GM18868 (cell line): Measurements from ENCODE around the gene RASL10B.

Experiments used
- ATAC-seq: cut with Tn5 transposase; IDR thresholded peaks from one replicate; pipeline ENCODE4 v1.9.1; 2021; ENCODE audit warnings: mild to moderate bottlenecking, moderate library complexity; ENCODE audit not compliant: unreplicated experiment

RASL10B gene

DNA sequence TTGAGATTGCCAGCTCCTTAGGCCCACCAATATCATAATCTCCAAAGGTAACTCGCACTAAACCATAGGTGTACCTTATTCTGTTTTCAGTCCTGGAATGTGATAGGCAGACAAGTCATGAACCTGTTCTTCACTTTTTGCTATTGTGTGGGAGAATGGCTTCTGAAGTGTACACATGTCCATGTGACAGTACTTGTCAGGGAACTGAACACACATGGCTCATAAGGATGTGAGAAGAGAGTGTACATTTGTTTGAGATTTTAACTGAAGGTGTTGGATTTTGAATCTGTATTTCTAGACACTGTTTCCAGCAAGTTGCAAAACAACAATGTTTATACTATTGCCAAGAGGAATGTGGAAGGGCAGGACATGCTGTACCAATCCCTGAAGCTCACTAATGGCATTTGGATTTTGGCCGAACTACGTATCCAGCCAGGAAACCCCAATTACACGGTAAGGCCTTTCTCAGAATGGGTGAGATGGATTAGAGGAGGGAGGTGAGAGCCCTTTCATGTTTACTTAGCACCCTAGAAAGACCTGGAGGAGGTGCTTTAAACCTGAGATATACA is 14.5 kb upstream of the RASL10B start:
- no peak for ATAC-seq

DNA sequence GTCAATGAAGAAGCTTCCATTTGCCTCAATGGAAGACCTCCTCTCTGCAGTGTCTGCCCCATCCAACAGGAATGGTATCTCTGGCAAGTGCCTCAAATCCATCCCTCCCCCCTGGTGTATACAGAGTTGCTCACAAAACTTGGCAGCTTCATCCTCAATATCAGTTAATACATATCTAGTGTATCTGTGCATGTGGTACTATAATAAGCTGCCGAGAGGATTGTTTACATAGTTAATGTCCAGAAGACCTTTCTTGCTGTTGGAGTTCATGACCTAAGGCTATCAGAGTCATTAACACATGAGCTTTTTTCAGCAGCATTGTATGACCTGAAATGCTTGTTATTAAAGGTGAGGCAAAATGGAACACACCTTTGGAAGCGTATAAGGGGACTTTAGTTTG is 14.0 kb upstream of the RASL10B start:
- ATAC-seq: no peak

DNA sequence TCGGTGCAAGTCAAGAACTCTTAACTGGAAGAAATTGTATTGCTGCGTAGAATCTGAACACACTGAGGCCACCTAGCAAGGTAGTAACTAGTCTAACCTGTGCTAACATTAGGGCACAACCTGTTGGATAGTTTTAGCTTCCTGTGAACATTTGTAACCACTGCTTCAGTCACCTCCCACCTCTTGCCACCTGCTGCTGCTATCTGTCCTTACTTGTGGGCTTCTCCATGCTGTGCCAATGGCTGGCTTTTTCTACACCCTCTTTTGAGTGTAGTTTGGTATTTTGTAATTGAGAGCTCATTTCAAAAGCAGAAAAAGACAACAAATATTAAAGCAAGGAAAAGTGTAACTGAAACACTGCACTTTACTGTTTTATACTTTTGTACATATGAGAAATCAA is 7.7 kb upstream of the RASL10B start:
- ATAC-seq: no peak

DNA sequence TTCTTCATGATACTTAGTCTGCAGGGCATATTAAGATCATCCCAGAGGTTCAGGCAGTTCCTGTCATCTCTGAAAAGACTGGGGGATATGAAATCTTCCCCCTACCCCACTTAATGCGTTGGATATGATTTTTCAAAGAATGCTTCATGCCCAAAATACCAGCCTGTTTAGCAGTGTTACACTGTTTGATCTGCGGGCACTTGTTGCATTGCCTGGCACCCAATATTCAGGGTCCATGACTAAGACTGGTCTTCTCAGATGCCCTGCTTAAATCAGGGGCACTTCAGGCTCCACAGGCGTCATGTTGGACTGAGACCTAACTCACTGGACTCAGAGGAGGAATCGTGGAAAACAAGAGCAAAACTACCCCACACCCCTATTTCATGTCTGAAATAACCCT is 6.4 kb upstream of the RASL10B start:
- ATAC-seq: no peak

DNA sequence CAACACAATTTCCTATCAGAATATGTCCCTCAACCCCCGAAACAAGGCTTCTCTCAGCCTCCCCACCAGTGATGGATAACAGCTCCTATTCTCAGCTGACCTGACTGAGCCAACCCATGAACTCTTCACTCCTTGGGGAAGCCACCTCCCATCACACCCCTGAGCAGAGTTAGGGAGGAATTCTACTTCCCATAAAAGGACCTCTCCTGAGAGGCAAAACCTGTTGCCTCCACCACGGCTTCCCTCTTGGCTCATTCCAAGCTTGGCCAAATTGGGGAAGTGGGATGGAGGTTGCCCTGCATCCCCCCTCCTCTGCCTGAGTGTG is 5.7 kb upstream of the RASL10B start:
- ATAC-seq: no peak

DNA sequence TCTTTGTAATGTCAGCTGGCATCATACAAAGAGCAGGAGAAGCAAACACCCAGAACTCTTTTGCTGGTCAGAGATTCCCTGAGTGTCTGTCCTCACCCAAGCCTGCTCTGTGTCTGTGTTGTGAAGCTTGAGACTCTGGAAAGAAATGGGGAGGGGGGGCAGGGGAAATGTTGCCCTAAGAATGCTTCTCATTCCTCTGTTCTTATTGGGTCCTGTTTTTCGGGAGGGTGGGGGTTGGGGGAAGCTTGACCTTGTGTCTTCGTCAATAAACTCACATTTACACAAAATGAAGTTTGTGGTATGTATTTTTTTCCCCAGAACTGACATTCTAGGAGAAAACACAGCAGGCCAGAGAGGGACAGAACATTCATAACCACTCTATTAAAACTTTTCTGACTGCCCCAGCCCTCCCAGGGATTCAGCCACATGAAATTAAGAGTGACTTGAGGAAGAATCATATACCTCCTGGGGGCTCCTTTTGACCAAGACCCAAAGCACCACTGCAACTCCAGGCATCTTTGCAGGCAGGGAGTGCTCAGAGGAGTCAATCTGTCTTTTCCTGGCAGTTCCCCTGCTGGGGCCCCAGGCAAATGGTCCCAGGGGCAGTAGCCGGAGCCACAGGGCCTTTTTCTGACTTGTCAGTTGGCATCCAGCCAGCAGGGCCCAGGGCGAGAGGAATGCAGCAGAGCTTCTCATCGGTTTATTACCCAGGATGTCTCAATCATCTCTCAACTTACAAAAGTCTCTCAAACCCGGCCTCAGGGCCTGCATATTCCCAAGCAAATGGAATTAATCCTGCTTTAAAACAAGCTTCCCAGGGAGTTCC is 5.1 kb upstream of the RASL10B start:
- no peak for ATAC-seq

DNA sequence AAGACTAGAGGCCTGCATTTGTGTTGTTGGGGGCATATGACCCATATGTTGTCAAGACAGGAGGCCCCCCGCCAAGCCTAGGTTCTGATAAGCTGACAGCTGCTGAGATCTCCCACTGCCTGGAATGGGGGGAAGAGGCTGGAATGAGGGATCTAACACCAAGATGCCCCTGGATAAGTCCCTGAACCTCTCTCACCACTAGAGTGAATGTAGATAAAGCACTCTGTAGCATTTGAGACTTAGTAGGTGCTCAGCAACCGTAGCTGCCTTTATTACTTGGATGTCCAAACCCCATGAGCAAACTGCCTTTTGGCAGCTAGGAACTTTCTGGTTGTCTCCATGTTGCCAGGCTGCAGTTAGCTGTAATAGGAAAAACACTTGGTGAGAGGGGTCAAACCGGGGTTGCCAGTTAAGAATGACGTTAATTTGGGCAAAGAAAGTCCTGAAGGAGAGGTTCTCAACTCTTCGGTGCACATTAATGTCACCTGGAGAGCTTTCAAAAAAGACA is 4.4 kb upstream of the RASL10B start:
- no peak for ATAC-seq

DNA sequence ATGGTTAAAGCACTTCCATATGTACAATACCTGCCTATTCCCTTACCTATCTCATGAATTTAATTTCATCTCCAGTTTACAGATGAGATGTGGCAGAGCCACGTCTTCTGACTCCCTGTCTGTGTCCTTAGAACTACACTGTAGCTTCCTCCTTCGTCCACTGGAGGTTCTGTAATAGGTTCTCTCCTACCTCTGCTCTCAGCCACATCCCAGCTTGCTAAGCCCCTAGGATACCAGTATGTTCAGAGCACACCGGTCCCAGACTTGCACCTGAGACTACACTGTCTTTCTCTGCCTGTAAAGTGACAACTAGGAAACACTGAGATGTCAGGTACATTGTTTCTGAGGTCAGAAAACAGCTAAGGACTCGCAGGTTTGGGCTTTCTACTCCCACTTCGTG is 3.8 kb upstream of the RASL10B start:
- no peak for ATAC-seq

DNA sequence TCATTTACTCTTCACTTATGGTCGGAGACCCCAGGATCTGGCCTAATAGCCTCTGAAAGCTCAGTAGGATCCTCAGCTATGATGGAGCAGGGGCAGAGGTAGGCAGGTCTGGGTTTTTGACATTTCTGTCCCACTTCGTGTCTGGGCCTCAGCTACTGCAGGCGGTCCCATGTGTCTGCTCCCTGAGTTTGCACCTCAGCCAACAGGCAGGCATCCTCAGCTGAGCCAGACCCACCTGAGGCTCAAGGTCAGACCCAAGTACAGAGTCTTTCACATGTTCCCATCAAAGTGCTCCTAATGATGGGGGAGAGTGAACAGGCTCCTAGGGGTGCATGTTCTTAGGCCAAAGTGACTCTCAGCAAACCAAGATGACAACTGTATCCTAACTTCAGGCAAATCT is 2.9 kb upstream of the RASL10B start:
- ATAC-seq: no peak

DNA sequence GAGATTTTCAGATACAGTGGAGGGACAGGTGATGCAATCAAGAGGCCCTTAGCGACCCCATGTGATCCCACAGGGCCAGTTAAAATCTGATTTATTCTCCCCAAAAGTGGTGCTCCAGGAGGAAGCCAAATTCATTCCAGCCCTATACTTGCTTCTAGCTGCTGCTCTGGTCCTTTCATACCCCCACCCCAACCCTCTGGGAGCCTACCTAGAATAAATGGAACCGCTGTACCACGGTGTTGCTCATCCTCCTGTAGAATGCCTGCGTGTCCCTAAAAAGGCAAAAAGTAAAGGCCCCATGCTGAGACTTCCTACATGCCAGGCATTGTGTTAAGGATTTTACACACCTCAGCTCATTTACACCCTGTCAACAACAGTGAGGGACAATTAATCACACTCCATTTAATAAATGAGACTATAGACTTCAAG is 2.0 kb upstream of the RASL10B start:
- ATAC-seq: no peak

DNA sequence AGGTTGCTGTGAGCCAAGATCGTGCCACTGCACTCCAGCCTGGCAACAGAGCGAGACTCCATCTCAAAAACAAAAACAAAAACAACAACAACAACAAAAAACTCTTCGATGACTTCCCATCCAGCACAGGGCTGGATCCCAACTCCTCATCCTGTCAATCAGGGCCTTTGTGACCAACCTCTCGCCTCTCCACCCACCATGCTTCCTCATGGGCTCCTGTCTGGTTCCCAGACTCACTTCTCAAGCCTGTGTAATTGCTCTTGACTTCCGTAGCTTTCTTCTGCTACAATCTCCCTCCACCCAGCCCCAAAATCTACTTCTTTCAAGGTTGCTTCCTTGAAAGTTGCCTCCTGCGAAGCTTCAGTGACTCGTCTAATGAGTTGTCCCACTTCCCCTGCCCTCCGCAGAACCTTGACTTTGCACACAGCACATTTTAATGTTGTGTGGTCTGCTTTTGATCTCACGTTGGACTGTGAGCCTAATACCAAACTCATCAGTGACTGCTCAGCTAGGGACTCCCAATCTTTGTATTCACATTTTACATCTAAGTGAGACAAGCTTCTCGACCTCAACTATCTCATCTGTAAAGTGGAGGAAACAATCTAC is 936 bp upstream of the RASL10B start:
- no peak for ATAC-seq

DNA sequence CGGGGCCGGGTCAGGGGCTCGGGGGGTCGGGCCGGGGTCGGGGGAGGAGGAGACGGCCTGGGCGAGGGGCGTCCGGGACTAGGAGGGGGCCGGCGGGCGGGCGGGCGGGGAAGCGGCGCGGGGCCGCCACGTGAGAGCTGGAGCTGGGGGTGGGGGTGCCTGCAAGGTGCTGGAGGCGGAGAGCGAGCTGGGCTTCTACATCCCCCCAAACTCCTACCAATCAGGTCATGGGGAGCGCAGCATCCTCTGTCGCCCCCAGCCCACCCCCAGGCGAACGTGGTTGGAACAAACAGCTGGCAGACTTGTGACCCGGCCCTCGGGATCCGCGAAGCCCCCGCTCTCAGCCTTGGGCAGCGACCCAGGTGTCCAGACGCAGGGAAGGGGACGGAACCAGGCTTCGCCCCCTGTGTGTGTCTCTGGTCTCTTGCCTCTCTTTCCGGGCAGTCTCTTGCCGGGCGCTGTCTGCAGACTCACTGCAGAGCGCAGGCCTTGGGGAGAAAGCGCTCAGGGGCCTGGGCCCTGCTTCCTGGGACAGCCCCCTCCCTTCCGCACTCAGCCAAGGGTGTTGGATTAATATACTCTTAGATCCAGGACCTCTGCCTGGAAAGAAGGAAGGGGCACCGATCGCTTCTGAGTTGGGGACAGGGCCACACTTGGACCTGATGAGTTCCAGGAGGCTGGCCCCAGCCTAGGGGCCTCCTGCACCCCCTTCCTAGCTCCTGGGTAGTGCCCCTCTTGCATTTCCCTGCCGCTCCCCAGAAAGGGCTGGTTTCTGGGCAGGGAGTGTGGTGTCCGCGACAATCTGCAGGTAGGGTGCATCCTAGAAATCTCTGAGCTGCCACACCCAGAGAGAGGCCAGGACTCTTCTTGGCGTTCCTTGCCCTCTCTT is 722 bp downstream of the RASL10B start:
- ATAC-seq: no peak

DNA sequence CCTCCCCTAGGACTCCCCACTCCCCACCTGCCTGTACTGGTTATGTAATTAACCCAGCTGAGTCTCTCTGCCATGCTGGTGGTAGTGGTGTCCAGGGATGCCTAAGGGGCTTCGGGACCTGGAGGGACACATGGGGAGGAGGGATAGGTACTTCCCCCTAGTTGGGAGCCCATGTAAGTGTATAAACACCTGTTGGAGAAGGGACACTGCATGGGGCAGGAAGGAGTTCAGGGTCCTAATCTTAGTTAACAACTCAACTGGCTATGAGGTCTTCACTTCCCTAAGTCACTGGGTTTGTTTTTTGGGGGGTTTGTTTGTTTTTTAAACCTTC is 1.3 kb downstream of the RASL10B start:
- ATAC-seq: no peak

DNA sequence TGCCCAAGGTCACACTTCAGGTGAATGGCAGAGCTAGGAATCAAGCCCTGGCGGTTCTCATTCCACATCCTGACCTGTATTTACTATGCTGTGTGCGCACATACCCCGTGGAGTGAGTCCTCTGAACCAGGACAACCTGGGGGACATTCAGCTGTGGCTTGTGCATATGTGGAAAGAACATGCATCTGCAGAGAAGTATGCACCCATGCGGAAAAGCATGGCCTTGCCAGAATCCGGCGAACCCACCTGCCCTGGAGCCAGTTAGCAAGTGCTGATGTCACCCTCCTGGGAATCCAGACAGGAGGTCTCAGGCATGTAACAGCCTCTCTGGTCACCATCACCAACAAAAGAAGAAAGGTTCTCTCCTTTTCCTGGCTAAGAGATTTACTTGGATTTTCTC is 1.9 kb downstream of the RASL10B start:
- no peak for ATAC-seq

DNA sequence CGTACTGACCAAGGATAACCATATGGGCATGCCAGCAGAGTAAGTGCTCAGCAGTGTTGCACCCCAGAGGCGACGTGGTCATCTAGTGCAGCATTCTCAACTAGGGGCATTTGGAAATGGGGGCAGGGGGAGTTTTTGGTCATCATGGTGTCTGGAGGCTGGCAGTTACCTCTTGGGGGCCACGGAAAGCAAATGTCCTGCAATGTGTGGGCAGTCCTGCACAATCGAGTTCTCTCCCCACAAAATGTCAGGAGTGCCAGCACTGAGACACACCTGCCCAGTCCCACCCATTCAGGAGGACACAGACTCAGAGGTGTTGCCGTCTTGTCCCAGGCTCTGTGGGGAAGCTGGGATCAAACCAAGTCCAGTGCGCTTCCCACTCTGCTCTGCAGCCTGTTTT is 3.0 kb downstream of the RASL10B start:
- ATAC-seq: no peak

DNA sequence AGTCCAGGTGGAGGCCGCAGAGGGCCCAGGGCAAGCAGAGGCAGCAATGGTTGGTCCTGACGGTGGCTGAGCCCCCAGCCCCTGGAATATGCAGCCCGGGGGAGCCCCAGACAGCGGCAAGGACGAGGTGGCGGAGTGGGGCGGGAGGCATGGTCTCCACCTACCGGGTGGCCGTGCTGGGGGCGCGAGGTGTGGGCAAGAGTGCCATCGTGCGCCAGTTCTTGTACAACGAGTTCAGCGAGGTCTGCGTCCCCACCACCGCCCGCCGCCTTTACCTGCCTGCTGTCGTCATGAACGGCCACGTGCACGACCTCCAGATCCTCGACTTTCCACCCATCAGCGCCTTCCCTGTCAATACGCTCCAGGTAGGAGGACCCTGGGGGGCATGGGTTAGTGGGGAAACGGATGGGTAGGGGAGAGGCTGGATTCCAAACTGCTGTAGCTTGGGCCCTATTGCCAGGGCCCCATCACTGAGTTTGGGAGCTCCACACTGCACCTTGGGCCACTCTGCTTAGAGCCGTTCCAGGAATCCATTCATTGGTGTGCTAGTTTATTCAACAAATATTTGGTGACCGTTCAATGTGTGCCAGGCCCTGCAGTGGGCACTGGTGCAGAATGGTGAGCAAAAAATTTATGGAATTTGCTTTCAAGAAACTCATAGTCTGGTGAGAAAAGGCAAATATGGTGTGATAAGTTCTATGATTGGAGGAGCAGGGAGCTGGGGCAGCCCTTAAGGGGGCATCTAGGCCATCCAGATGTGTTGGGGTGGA is 3.8 kb downstream of the RASL10B start:
- no peak for ATAC-seq

DNA sequence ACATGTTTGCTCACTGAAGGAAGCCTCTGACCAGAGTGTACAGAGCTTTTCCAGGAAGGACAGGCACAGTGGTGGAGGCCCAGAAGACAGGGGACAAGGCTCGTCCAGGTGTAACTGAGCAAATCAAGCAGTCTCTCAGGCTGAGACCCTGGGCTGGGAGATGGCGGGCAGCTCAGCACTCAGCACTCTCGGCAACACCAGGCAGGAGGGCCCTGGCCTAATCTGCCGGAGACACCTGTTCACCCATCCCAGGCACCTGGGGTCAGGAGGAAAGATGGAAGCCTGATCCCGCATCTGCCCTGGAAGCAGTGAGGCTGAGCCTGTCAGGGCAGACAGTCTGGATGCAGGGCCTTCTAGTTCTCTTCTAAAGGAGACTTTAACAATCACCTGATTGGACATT is 4.8 kb downstream of the RASL10B start:
- ATAC-seq: no peak

DNA sequence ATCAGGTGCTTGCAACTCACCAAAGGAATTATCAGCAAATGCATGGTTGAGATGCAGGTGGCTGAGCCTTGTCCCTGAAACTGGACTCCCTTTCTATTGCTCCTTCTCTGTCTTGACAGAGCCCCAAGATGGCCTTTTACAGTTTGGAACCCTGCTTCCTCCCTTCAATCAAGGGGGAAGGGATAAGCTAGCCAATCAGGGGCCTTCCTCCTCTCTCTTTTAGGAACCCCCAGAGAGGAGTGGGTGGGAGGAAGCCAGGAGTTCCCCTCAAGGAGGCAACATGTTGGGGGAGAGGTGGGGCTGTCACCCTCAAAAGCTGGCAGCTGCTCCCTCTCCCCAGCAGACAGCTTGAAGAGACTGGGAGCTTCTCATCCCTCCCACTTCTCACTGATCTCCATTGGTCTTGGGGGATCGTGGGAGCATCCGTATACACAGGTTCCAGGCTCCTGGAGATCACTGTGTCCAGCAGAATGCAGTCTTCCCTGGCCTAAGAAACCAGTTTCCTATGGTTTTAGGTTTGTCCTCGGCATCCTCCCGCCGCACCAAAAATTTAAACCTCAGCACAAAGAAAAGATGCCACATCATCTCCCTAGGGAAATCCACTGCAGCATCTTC is 7.2 kb downstream of the RASL10B start:
- ATAC-seq: no peak

DNA sequence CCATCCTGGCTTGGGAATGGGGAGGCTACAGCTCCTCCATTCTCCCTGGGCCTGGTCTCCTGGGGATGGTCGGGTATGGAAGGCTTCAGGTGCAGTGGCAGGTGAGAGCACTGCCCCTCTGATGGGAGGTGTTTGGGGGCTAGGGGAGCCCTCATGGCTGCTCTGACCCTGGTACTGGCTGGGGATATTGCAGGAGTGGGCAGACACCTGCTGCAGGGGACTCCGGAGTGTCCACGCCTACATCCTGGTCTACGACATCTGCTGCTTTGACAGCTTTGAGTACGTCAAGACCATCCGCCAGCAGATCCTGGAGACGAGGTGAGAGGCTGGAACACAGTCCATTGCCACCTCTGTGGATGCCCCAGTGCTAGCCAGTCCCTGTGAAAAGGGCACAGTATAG is 8.8 kb downstream of the RASL10B start:
- no peak for ATAC-seq
